HCT116 (cell line): ENCODE data around the gene C14orf132. TPM values are rescaled to one million over a fixed set of nuclear protein-coding genes. Genes with fewer than 3 reads are reported as not detected.
A peak's percentile ranks its signal among the peaks of the same experiment; 100 is the strongest.

Experiments used
- ATAC-seq: fragments of 200-7000 bp; cut with Tn5 transposase; 2 replicates; pipeline ENCODE4 v1.9.1; 2020; ENCODE audit warnings: mild to moderate bottlenecking, moderate library complexity
- BruUV-seq: library from RNA; stranded (reverse); fragments of 400-500 nt; replicated peaks from 2 replicates; lab custom pipeline; 2021; lab: Mats Ljungman, UMichigan
- CTCF ChIA-PET: fragments of 300-600 bp; sonication (Branson Sonifier 250); formaldehyde crosslinking; loops from one replicate; lab custom pipeline; 2021; ENCODE audit warnings: antibody characterized with exemption; lab: Charles Lee
- POLR2A ChIA-PET: fragments of 300-600, 350-600 bp; sonication (Branson Sonifier 250); formaldehyde crosslinking; loops from one replicate; lab custom pipeline; 2021; ENCODE audit warnings: antibody characterized with exemption; lab: Charles Lee
- RAD21 ChIA-PET, 2 experiments: fragments of 300-600 bp; sonication (Branson Sonifier 250); formaldehyde crosslinking; loops; one replicate each; lab custom pipeline; 2023; ENCODE audit warnings: low total read pairs in 2 of 2; ENCODE audit not compliant: uncharacterized antibody in 2 of 2, unreplicated experiment in 2 of 2, low non-redundant PET in 1 of 2; lab: Charles Lee
- DNase-seq: peaks from one replicate; pipeline ENCODE4 v3.0.0-alpha.2; 2010; ENCODE audit warnings: low read depth, low spot score
- H2AFZ ChIP-seq: fragments of 200-600 bp; shearing (Covaris generic), sonication (generic); 2 replicates; pipeline ENCODE4 v1.6.1; 2017; ENCODE audit warnings: low read depth, mixed run types, mixed read lengths, antibody characterized with exemption, low read length; ENCODE audit not compliant: poor library complexity, severe bottlenecking
- H3K27ac ChIP-seq: 2 replicates; pipeline ENCODE4 v1.5.1; 2012; ENCODE audit warnings: low read depth, low read length
- H3K27me3 ChIP-seq: fragments of 200-600 bp; sonication (generic); 2 replicates; pipeline ENCODE4 v1.6.1; 2016; ENCODE audit warnings: mixed run types, low read length, mixed read lengths; ENCODE audit not compliant: insufficient read depth
- H3K36me3 ChIP-seq, 2 experiments: fragments of 200-500 bp in 1 of 2; fragments of 200-600 bp in 1 of 2; sonication (Bioruptor generic) in 1 of 2; sonication (generic) in 1 of 2; 2 replicates each; pipeline versions ENCODE4 v1.5.1 to v1.6.1; 2014 to 2016; ENCODE audit warnings: low read length in 2 of 2, inconsistent platforms in 1 of 2, mixed read lengths in 1 of 2, mixed run types in 1 of 2; ENCODE audit not compliant: insufficient read depth in 2 of 2, control insufficient read depth in 1 of 2
- H3K4me1 ChIP-seq, 2 experiments: fragments of 200-600 bp in 1 of 2; sonication (generic) in 1 of 2; 2 replicates each; pipeline versions ENCODE4 v1.5.1 to v1.6.1; 2012 to 2017; ENCODE audit warnings: low read length in 2 of 2, inconsistent platforms in 1 of 2, mild to moderate bottlenecking in 1 of 2, mixed read lengths in 1 of 2, mixed run types in 1 of 2, moderate library complexity in 1 of 2; ENCODE audit not compliant: insufficient read depth in 2 of 2, control insufficient read depth in 1 of 2
- H3K4me2 ChIP-seq: fragments of 200-600 bp; sonication (generic); 2 replicates; pipeline ENCODE4 v1.6.1; 2017; ENCODE audit warnings: mixed run types, low read length, mixed read lengths
- H3K4me3 ChIP-seq, 2 experiments: fragments of 200-600 bp in 1 of 2; sonication (generic) in 1 of 2; replicated peaks in 1 of 2; 2 replicates each; pipeline ENCODE4 v1.5.1; 2011 to 2016; ENCODE audit warnings: low read length in 2 of 2, control low read depth in 1 of 2, low read depth in 1 of 2, mild to moderate bottlenecking in 1 of 2, mixed read lengths in 1 of 2, mixed run types in 1 of 2
- H3K79me2 ChIP-seq: fragments of 200-600 bp; sonication (generic); 2 replicates; pipeline ENCODE4 v1.6.1; 2017; ENCODE audit warnings: mild to moderate bottlenecking, mixed run types, low read length, moderate library complexity, mixed read lengths; ENCODE audit not compliant: insufficient read depth
- H3K9ac ChIP-seq: fragments of 200-600 bp; sonication (generic); 2 replicates; pipeline ENCODE4 v1.6.1; 2016; ENCODE audit warnings: low read length, mixed read lengths
- H3K9me2 ChIP-seq: fragments of 200-600 bp; sonication (generic), shearing (Covaris generic); 2 replicates; pipeline ENCODE4 v1.6.1; 2017; ENCODE audit warnings: mixed run types, mild to moderate bottlenecking, moderate library complexity; ENCODE audit not compliant: insufficient read depth
- H3K9me3 ChIP-seq, 2 experiments: fragments of 200-500 bp in 1 of 2; fragments of 200-600 bp in 1 of 2; sonication (Bioruptor generic) in 1 of 2; sonication (generic) in 1 of 2; 2 replicates each; pipeline ENCODE4 v1.6.1; 2014 to 2017; ENCODE audit warnings: low read length in 2 of 2, mixed read lengths in 2 of 2, inconsistent platforms in 1 of 2, low read depth in 1 of 2, mild to moderate bottlenecking in 1 of 2, mixed run types in 1 of 2, moderate library complexity in 1 of 2; ENCODE audit not compliant: control insufficient read depth in 1 of 2, insufficient read depth in 1 of 2
- H4K20me1 ChIP-seq: fragments of 200-600 bp; sonication (generic), shearing (Covaris generic); 2 replicates; pipeline ENCODE4 v1.6.1; 2017; ENCODE audit warnings: mixed run types, mild to moderate bottlenecking, moderate library complexity; ENCODE audit not compliant: insufficient read depth
- ELF1 ChIP-seq: IDR thresholded peaks from 2 replicates; pipeline ENCODE4 v1.6.1; 2012; ENCODE audit warnings: low read depth, borderline replicate concordance
- JUND ChIP-seq: IDR thresholded peaks from 2 replicates; pipeline ENCODE4 v1.6.1; 2012
- RAD21 ChIP-seq: IDR thresholded peaks from 2 replicates; pipeline ENCODE4 v1.6.1; 2012; ENCODE audit warnings: low read depth, mild to moderate bottlenecking
- SIN3A ChIP-seq: IDR thresholded peaks from 2 replicates; pipeline ENCODE4 v1.6.1; 2012; ENCODE audit warnings: low read depth
- SRF ChIP-seq: IDR thresholded peaks from 2 replicates; pipeline ENCODE4 v1.6.1; 2012; ENCODE audit warnings: low read depth
- intact Hi-C: fragments of 100-400 bp; cut with micrococcal nuclease; formaldehyde crosslinking; loops from 2 replicates; pipeline ENCODE4 v1.10.0; 2022
- total RNA-seq: library from RNA; stranded (reverse); gene quantifications from one replicate; pipeline ENCODE4 v1.2.1, GENCODE V29; 2021; ENCODE audit not compliant: unreplicated experiment
- TF ChIP-seq, protein P1 (sequence below), 3 experiments: fragments of 200-600 bp in 1 of 3; sonication (generic) in 1 of 3; IDR thresholded peaks in 2 of 3; conservative IDR thresholded peaks in 1 of 3; 2 replicates each; pipeline ENCODE4 v1.5.1; 2012 to 2017; ENCODE audit warnings: low read depth in 2 of 3, low read length in 2 of 3, antibody characterized with exemption in 1 of 3, borderline replicate concordance in 1 of 3, control low read depth in 1 of 3, mild to moderate bottlenecking in 1 of 3, mixed read lengths in 1 of 3, mixed run types in 1 of 3, moderate library complexity in 1 of 3; ENCODE audit not compliant: insufficient read depth in 1 of 3
- TF ChIP-seq, protein P2 (sequence below): IDR thresholded peaks from 2 replicates; pipeline ENCODE4 v1.6.1; 2012
- TF ChIP-seq, protein P3 (sequence below): IDR thresholded peaks from 2 replicates; pipeline ENCODE4 v1.6.1; 2012
- TF ChIP-seq, protein P4 (sequence below): IDR thresholded peaks from 2 replicates; pipeline ENCODE4 v1.6.1; 2011; ENCODE audit warnings: mild to moderate bottlenecking, low read length, moderate library complexity; ENCODE audit not compliant: insufficient replicate concordance; ENCODE audit errors: extremely low read depth

C14orf132 gene
- total RNA-seq, 1 experiment from 2014 or later = 3.4 TPM

DNA sequence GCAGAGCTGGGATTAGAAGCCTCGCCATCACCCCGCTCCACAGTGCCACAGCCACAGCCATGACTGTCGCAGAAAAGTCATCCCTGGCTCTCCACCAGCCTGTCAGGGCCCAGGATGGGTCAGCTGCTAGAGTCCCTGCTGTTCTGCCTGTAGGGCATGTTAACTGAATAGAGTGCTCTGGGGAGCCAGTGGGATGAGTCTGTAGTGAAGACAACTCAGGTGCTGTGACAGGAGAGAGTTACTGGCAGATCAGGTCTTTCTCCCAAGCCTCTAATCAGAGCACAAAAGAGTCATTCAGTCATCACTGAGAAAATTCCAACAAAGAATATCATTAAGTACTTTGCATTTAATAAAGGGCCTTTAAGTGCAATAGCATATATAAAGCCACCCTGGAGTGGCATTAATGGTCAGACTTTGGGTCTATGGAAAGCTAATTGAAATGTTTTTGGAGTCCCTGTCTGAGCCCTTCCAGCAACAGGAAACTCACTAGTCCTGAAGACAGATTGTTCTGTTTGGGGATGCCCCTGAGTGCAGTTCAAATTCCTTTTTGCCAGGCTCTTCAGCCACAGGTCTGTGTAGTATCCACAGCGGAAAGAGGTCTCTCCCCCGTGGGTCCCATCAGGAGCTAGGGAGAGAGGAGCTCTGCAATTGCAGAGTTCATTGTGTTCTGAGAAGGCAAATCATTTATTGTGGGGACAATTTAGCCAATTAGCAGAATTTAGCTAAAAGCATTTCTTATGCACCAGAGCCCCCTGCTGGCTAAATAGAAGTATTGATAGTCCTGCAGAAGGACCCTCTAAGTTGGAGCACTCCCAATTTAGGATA, 45.2 kb upstream of the C14orf132 start:
- Histone ChIP-seq H3K4me3 (no peak overlapping the region), H3K4me1 (no peaks in the 10 kb centered on the region), H3K9me2 (no peaks in the 10 kb centered on the region), H2AFZ (no peak overlapping the region), H3K9me3 (0 out of 4 replicates have a peak, but pooled peaks cover 0 to 4% of the 10 kb centered on the region in 2 experiments), H3K4me2 (no peak overlapping the region), H3K79me2 (no peaks in the 10 kb centered on the region), H3K27ac (no peak overlapping the region), H3K27me3 (peaks cover 16% of the 10 kb centered on the region), H3K9ac (no peak overlapping the region), H3K36me3 (no peaks in the 10 kb centered on the region), H4K20me1 (no peaks in the 10 kb centered on the region)
- CTCF ChIA-PET = interaction anchor here (0.7 to 2.7 kb wide), 10 partner anchors 9 to 1305 kb away, joined by 3 to 26 read pairs (median 6); no protein-coding TSS in a partner anchor
- intact Hi-C loops = loop anchor here (1.0 to 5.0 kb wide), 5 partner anchors 99 to 567 kb away; no protein-coding TSS in a partner anchor
- BruUV-seq = no TSS peak
- DNase-seq = peak; percentile 43
- TF ChIP-seq RAD21 (peak; percentile 87), SRF (peak; percentile 54; the same call in 1 of the 2 replicates), JUND (no peak)
- TF ChIP-seq, protein P1, sequence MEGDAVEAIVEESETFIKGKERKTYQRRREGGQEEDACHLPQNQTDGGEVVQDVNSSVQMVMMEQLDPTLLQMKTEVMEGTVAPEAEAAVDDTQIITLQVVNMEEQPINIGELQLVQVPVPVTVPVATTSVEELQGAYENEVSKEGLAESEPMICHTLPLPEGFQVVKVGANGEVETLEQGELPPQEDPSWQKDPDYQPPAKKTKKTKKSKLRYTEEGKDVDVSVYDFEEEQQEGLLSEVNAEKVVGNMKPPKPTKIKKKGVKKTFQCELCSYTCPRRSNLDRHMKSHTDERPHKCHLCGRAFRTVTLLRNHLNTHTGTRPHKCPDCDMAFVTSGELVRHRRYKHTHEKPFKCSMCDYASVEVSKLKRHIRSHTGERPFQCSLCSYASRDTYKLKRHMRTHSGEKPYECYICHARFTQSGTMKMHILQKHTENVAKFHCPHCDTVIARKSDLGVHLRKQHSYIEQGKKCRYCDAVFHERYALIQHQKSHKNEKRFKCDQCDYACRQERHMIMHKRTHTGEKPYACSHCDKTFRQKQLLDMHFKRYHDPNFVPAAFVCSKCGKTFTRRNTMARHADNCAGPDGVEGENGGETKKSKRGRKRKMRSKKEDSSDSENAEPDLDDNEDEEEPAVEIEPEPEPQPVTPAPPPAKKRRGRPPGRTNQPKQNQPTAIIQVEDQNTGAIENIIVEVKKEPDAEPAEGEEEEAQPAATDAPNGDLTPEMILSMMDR (IDR thresholded peaks at IDR 0.05 in 2 of 3, conservative IDR thresholded peaks at IDR 0.05 in 1 of 3; ENCODE audit: borderline replicate concordance in 1 of 3, insufficient read depth in 1 of 3, low read depth in 2 of 3, low read length in 2 of 3) = peak; percentile 64 to 91 (median 83)
- POLR2A ChIA-PET = no interaction called here
- peak; percentile 71 for ATAC-seq
- RAD21 ChIA-PET = interaction anchor here (0.9 to 1.6 kb wide), 3 partner anchors 219 to 552 kb away, joined by 3 to 4 read pairs (median 3); no protein-coding TSS in a partner anchor

DNA sequence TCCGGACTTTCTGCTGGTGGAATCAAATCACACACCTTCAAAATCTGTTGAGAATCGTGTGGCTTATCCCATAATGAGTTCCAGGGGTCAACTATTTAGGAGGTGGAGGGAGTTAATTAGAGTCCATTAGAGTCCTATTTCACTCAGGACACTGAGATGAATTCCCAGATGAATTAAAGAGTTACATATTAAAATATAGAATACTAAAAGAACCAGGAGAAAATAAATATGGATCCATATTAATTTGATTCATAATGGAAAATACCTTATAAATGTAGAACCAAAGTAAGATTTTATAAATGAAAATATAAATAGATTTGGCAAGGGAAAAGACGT, 44.6 kb upstream of the C14orf132 start:
- H3K9me2 ChIP-seq = no peaks in the 10 kb centered on the region
- no peak overlapping the region for H2AFZ ChIP-seq
- RAD21 ChIA-PET = interaction anchor here (0.9 to 1.6 kb wide), 3 partner anchors 220 to 552 kb away, joined by 3 to 4 read pairs (median 3); no protein-coding TSS in a partner anchor
- ATAC-seq (no peak), DNase-seq (no peak)
- no peak overlapping the region for H3K4me2 ChIP-seq
- CTCF ChIA-PET = interaction anchor here (0.7 to 2.7 kb wide), 9 partner anchors 8 to 1305 kb away, joined by 3 to 26 read pairs (median 6); no protein-coding TSS in a partner anchor
- H3K79me2 ChIP-seq = no peaks in the 10 kb centered on the region
- no peaks in the 10 kb centered on the region for H3K36me3 ChIP-seq
- 0 out of 4 replicates have a peak, but pooled peaks cover 0 to 4% of the 10 kb centered on the region in 2 experiments for H3K9me3 ChIP-seq
- POLR2A ChIA-PET = no interaction called here
- no peak overlapping the region for H3K4me3 ChIP-seq
- no peaks in the 10 kb centered on the region for H4K20me1 ChIP-seq
- no peaks in the 10 kb centered on the region for H3K4me1 ChIP-seq
- no peak overlapping the region for H3K9ac ChIP-seq
- H3K27me3 ChIP-seq = peaks cover 16% of the 10 kb centered on the region
- BruUV-seq = no TSS peak
- TF ChIP-seq SIN3A (no peak), ELF1 (no peak), RAD21 (no peak), SRF (no peak)
- TF ChIP-seq, protein P2, sequence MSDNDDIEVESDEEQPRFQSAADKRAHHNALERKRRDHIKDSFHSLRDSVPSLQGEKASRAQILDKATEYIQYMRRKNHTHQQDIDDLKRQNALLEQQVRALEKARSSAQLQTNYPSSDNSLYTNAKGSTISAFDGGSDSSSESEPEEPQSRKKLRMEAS = no peak
- TF ChIP-seq, protein P3, sequence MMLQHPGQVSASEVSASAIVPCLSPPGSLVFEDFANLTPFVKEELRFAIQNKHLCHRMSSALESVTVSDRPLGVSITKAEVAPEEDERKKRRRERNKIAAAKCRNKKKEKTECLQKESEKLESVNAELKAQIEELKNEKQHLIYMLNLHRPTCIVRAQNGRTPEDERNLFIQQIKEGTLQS = no peak
- TF ChIP-seq, protein P4, sequence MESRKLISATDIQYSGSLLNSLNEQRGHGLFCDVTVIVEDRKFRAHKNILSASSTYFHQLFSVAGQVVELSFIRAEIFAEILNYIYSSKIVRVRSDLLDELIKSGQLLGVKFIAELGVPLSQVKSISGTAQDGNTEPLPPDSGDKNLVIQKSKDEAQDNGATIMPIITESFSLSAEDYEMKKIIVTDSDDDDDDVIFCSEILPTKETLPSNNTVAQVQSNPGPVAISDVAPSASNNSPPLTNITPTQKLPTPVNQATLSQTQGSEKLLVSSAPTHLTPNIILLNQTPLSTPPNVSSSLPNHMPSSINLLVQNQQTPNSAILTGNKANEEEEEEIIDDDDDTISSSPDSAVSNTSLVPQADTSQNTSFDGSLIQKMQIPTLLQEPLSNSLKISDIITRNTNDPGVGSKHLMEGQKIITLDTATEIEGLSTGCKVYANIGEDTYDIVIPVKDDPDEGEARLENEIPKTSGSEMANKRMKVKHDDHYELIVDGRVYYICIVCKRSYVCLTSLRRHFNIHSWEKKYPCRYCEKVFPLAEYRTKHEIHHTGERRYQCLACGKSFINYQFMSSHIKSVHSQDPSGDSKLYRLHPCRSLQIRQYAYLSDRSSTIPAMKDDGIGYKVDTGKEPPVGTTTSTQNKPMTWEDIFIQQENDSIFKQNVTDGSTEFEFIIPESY = no peak
- no peak overlapping the region for H3K27ac ChIP-seq
- intact Hi-C loops = loop anchor here (1.0 to 5.0 kb wide), 5 partner anchors 100 to 567 kb away; no protein-coding TSS in a partner anchor
